NCI-H128 (cell line): ENCODE measurements around the gene ANKFN1.

Experiments
- DNase-seq: peaks from one replicate; lab custom pipeline; 2025; ENCODE audit not compliant: unreplicated experiment; lab: John Stamatoyannopoulos, UW

The ANKFN1 gene

GRCh38 chr17:56152874-56153602 lies at the start of gene ANKFN1:
TSS of gene ANKFN1 (plus strand) at chr17:56153475. CDS start at chr17:56212668, 59,193 bp downstream.
- no peak for DNase-seq

- no peak for DNase-seq
These were observed 44.4 kb upstream of the ANKFN1 start for GRCh38 chr17:56108811-56109284.

GRCh38 chr17:56109836-56110235 lies 43.4 kb upstream of the ANKFN1 start:
- no peak for DNase-seq

- no peak for DNase-seq
These were observed 42.7 kb upstream of the ANKFN1 start for GRCh38 chr17:56110463-56111135.

- DNase-seq = no peak
These were observed 41.4 kb upstream of the ANKFN1 start for GRCh38 chr17:56111706-56112485.

GRCh38 chr17:56113486-56113885 lies 39.8 kb upstream of the ANKFN1 start:
- DNase-seq = no peak

GRCh38 chr17:56114469-56114868 lies 38.8 kb upstream of the ANKFN1 start:
- DNase-seq = no peak

GRCh38 chr17:56119191-56119590 lies 34.1 kb upstream of the ANKFN1 start:
- DNase-seq = no peak

- no peak for DNase-seq
These were observed 33.3 kb upstream of the ANKFN1 start for GRCh38 chr17:56119936-56120335.

- no peak for DNase-seq
These were observed 31.9 kb upstream of the ANKFN1 start for GRCh38 chr17:56121191-56122051.

- DNase-seq = no peak
These were observed 27.1 kb upstream of the ANKFN1 start for GRCh38 chr17:56125830-56126819.

- DNase-seq = no peak
These were observed 23.2 kb upstream of the ANKFN1 start for GRCh38 chr17:56130026-56130425.

- DNase-seq = no peak
These were observed 22.6 kb upstream of the ANKFN1 start for GRCh38 chr17:56130631-56131030.

GRCh38 chr17:56131431-56131830 lies 21.8 kb upstream of the ANKFN1 start:
- no peak for DNase-seq

GRCh38 chr17:56136301-56136700 lies 17.0 kb upstream of the ANKFN1 start:
- no peak for DNase-seq

- DNase-seq = no peak
These were observed 12.0 kb upstream of the ANKFN1 start for GRCh38 chr17:56141046-56141839.

- DNase-seq = no peak
These were observed 10.9 kb upstream of the ANKFN1 start for GRCh38 chr17:56142325-56142724.

- DNase-seq = no peak
These were observed 10.5 kb upstream of the ANKFN1 start for GRCh38 chr17:56142781-56143180.

GRCh38 chr17:56144223-56144622 lies 9.1 kb upstream of the ANKFN1 start:
- DNase-seq = peak; percentile 67
